ENCODE measurements around the gene NEUROD2. TPM values are rescaled to one million over a fixed set of nuclear protein-coding genes. Genes with fewer than 3 reads are reported as not detected.

The NEUROD2 gene
- total RNA-seq, 1 experiment from 2014 or later: not detected

DNA sequence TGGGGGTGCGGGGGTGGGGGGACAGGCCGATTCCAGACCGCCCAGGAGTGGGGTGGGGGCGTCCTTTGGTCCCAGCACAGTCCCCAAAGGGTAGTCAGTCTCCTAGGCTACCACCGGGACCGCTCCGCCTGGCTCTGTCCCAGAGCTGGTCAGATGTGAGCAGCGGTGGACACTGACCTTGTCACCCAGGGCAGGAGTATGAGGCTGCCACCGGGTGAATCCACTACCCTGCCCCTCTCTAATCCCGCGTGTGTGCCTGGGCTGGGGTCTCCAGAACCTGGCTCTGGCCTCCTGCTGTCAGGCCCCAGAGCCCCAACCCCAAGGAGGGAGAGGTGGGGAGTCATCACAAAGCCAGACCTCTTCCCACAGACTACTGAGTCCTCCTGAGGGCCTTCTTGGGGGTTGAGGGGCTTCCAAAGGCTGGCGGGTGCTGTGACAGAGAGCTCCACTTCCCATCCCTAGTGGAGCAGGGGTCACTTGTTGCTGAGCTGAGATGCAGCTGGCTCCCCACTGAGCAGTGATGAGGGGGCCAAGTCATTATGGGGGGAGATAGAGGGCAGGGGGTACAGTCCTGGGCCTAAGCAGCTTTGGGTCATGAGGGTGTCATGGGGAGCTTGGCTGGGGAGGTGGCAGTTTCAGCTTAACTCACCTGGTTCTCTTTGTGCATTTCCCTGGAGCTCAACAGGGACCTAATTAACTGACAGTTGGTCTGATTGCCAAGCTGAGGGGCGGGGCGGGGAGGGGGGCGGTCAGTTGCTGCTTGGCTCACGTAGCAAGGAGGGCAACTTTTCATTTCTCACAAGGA is 20.2 kb upstream of the NEUROD2 start:
- no peak overlapping the region; the same call in 1 of the 2 replicates for H3K27ac ChIP-seq (ENCODE audit: low read length)
- intact Hi-C loops (cut with micrococcal nuclease; ENCODE audit: unreplicated experiment): loop anchor here (5.0 kb wide), 1 partner anchor 124 kb away; no protein-coding TSS in a partner anchor
- peaks cover 17% of the 10 kb centered on the region for H3K4me1 ChIP-seq (ENCODE audit: control insufficient read depth, insufficient read depth, low read length)
- peak overlapping the region in 1 of 2 experiments; percentile 26; a peak in 2 of 4 replicates for H3K4me3 ChIP-seq (ENCODE audit: low read depth in 2 of 2, low read length in 2 of 2)
- ChIA-PET POLR2A (interaction anchor here (0.7 kb wide), 1 partner anchor 35 kb away, joined by 4 read pairs; no protein-coding TSS in a partner anchor), CTCF (interaction anchor here (0.6 to 0.8 kb wide), 6 partner anchors 8 to 726 kb away, joined by 3 to 8 read pairs (median 4); partner anchors contain the start of gene ERBB2)
- DNase-seq (ENCODE audit: low read depth, low spot score) (no peak), ATAC-seq (no peak)
- BruUV-seq (replicated peaks): no TSS peak
- in situ Hi-C loops (cut with HindIII; ENCODE audit: low pct_unique_long_range_greater_than_20kb, low sequenced_read_pairs): no loop called here
- TF ChIP-seq, protein P1, sequence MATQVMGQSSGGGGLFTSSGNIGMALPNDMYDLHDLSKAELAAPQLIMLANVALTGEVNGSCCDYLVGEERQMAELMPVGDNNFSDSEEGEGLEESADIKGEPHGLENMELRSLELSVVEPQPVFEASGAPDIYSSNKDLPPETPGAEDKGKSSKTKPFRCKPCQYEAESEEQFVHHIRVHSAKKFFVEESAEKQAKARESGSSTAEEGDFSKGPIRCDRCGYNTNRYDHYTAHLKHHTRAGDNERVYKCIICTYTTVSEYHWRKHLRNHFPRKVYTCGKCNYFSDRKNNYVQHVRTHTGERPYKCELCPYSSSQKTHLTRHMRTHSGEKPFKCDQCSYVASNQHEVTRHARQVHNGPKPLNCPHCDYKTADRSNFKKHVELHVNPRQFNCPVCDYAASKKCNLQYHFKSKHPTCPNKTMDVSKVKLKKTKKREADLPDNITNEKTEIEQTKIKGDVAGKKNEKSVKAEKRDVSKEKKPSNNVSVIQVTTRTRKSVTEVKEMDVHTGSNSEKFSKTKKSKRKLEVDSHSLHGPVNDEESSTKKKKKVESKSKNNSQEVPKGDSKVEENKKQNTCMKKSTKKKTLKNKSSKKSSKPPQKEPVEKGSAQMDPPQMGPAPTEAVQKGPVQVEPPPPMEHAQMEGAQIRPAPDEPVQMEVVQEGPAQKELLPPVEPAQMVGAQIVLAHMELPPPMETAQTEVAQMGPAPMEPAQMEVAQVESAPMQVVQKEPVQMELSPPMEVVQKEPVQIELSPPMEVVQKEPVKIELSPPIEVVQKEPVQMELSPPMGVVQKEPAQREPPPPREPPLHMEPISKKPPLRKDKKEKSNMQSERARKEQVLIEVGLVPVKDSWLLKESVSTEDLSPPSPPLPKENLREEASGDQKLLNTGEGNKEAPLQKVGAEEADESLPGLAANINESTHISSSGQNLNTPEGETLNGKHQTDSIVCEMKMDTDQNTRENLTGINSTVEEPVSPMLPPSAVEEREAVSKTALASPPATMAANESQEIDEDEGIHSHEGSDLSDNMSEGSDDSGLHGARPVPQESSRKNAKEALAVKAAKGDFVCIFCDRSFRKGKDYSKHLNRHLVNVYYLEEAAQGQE (IDR thresholded peaks at IDR 0.05; ENCODE audit: insufficient read depth in 1 of 2, low read depth in 2 of 2, low read length in 1 of 2): no peak
- TF ChIP-seq SIN3A (IDR thresholded peaks at IDR 0.05; ENCODE audit: borderline replicate concordance, insufficient read depth, low read depth, low read length) (no peak), TCF7L2 (IDR thresholded peaks at IDR 0.05; ENCODE audit: low read depth, low read length) (no peak), POLR2AphosphoS5 (IDR thresholded peaks at IDR 0.05; ENCODE audit: low read depth, low read length) (no peak)
- TF ChIP-seq, protein P2, sequence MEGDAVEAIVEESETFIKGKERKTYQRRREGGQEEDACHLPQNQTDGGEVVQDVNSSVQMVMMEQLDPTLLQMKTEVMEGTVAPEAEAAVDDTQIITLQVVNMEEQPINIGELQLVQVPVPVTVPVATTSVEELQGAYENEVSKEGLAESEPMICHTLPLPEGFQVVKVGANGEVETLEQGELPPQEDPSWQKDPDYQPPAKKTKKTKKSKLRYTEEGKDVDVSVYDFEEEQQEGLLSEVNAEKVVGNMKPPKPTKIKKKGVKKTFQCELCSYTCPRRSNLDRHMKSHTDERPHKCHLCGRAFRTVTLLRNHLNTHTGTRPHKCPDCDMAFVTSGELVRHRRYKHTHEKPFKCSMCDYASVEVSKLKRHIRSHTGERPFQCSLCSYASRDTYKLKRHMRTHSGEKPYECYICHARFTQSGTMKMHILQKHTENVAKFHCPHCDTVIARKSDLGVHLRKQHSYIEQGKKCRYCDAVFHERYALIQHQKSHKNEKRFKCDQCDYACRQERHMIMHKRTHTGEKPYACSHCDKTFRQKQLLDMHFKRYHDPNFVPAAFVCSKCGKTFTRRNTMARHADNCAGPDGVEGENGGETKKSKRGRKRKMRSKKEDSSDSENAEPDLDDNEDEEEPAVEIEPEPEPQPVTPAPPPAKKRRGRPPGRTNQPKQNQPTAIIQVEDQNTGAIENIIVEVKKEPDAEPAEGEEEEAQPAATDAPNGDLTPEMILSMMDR (IDR thresholded peaks at IDR 0.05): no peak
- H3K9me3 ChIP-seq (ENCODE audit: control insufficient read depth, insufficient read depth, low read depth, low read length): no peaks in the 10 kb centered on the region
- H3K27me3 ChIP-seq (ENCODE audit: control insufficient read depth, insufficient read depth, low read length): no peaks in the 10 kb centered on the region
- H3K36me3 ChIP-seq (ENCODE audit: control insufficient read depth, insufficient read depth, low read length): no peaks in the 10 kb centered on the region

DNA sequence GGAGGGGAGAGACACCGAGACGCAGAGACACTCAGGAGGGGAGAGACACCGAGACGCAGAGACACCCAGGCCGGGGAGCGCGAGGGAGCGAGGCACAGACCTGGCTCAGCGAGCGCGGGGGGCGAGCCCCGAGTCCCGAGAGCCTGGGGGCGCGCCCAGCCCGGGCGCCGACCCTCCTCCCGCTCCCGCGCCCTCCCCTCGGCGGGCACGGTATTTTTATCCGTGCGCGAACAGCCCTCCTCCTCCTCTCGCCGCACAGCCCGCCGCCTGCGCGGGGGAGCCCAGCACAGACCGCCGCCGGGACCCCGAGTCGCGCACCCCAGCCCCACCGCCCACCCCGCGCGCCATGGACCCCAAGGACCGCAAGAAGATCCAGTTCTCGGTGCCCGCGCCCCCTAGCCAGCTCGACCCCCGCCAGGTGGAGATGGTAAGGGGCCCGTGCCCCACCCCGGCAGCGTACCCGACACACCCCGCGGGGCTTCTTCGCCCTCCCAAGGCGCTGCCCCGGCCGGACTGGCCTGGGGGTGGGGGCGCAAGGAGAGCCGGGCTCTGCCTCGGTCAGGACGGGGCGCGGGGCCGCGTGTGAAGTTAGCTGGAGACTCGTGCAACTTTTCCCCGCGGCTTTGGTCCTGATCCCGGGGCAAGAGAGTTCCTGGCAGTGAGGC is 19.5 kb upstream of the NEUROD2 start:
- TF ChIP-seq, protein P1 (IDR thresholded peaks at IDR 0.05; ENCODE audit: insufficient read depth in 1 of 2, low read depth in 2 of 2, low read length in 1 of 2): no peak
- TF ChIP-seq SIN3A (IDR thresholded peaks at IDR 0.05; ENCODE audit: borderline replicate concordance, insufficient read depth, low read depth, low read length): no peak
- TF ChIP-seq, protein P2 (IDR thresholded peaks at IDR 0.05): no peak
- TF ChIP-seq POLR2AphosphoS5 (IDR thresholded peaks at IDR 0.05; ENCODE audit: low read depth, low read length): no peak
- TF ChIP-seq TCF7L2 (IDR thresholded peaks at IDR 0.05; ENCODE audit: low read depth, low read length): no peak
- POLR2A ChIA-PET: no interaction called here

More for the DNA sequence above, 19.5 kb upstream of the NEUROD2 start:
- peak overlapping the region; percentile 38 to 52 for H3K4me3 ChIP-seq (ENCODE audit: low read depth in 2 of 2, low read length in 2 of 2)
- H3K36me3 ChIP-seq (ENCODE audit: control insufficient read depth, insufficient read depth, low read length): no peaks in the 10 kb centered on the region
- in situ Hi-C loops (cut with HindIII; ENCODE audit: low pct_unique_long_range_greater_than_20kb, low sequenced_read_pairs): no loop called here
- H3K4me1 ChIP-seq (ENCODE audit: control insufficient read depth, insufficient read depth, low read length): peaks cover 16% of the 10 kb centered on the region
- intact Hi-C loops (cut with micrococcal nuclease; ENCODE audit: unreplicated experiment): loop anchor here (5.0 kb wide), 1 partner anchor 125 kb away; no protein-coding TSS in a partner anchor
- ATAC-seq (no peak), DNase-seq (ENCODE audit: low read depth, low spot score) (no peak)
- BruUV-seq (replicated peaks): TSS peak; percentile 94
- no peaks in the 10 kb centered on the region for H3K9me3 ChIP-seq (ENCODE audit: control insufficient read depth, insufficient read depth, low read depth, low read length)
- peak overlapping the region; percentile 48 for H3K27ac ChIP-seq (ENCODE audit: low read length)
- H3K27me3 ChIP-seq (ENCODE audit: control insufficient read depth, insufficient read depth, low read length): no peaks in the 10 kb centered on the region
- CTCF ChIA-PET: interaction anchor here (0.6 kb wide), 2 partner anchors 44 to 73 kb away, joined by 4 read pairs; partner anchors contain the start of gene ERBB2
